ENCODE data around the gene MYO1D. TPM values are rescaled to one million over a fixed set of nuclear protein-coding genes. Genes with fewer than 3 reads are reported as not detected.

The MYO1D gene
- total RNA-seq, 1 donor = 94.0 TPM

DNA sequence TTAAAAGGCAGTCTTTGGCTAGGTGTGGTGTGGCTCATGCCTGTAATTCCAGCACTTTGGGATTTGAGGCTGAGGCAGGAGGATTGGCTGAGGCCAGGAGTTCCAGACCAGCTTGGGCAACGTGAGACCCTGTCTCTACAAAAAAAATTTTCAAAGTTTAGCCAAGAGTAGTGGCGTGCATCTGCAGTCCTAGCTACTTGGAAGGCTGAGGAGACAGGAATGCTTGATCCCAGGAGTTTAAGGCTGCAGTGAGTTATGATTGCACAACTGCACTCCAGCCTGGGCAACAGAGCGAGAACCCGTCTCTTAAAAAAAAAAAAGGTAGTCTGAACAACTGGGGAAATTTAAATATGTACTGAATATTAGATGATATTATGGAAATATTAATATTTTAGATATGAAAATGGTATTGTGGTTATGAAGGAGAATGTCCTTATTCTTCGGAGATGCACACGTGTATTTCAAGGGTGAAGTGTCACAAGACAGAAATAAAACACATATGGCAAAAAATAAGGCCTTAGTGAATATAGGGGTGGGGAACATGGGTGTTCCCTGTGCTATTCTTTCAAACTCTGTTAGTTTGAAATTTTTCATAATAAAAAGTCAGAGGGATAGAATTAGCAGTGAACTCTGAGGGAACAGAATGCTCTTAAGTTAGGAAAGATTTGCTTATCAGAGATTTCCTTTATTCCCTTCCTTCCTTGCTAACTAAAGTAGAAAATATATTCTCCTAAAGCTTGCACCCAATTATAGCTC lies 245.4 kb downstream of the MYO1D start:
- no peak for DNase-seq (ENCODE audit: low read depth)
- TF ChIP-seq, protein P1, sequence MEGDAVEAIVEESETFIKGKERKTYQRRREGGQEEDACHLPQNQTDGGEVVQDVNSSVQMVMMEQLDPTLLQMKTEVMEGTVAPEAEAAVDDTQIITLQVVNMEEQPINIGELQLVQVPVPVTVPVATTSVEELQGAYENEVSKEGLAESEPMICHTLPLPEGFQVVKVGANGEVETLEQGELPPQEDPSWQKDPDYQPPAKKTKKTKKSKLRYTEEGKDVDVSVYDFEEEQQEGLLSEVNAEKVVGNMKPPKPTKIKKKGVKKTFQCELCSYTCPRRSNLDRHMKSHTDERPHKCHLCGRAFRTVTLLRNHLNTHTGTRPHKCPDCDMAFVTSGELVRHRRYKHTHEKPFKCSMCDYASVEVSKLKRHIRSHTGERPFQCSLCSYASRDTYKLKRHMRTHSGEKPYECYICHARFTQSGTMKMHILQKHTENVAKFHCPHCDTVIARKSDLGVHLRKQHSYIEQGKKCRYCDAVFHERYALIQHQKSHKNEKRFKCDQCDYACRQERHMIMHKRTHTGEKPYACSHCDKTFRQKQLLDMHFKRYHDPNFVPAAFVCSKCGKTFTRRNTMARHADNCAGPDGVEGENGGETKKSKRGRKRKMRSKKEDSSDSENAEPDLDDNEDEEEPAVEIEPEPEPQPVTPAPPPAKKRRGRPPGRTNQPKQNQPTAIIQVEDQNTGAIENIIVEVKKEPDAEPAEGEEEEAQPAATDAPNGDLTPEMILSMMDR (IDR thresholded peaks at IDR 0.05; ENCODE audit: insufficient read depth, low read length) = no peak

DNA sequence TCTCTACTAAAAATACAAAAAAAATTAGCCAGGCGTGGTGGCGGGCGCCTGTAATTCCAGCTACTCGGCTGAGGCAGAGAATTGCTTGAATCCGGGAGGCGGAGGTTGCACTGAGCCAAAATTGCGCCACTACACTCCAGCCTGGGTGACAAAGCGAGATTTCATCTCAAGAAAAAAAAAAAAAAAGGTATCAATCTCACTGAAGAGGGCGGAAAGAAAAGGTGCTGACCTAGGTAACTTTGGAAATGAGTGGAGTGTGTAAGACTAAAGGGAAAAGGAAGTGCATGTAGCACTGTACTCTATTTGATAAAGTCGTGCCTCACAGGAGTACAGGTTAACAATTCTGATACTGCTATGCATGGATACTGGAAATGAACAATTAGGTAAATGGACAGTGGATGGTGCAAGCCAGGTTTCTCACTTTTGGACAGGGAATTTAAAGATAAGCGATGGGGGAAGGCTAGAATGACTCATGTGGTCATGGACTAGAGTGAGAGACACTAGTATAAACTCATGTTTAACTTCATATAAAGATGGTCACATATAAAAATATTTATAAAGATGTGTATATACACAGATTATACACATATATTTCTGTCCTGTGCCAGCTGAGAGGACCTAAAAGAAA lies 247.2 kb downstream of the MYO1D start:
- TF ChIP-seq, protein P1 (IDR thresholded peaks at IDR 0.05; ENCODE audit: insufficient read depth, low read length) = no peak
- H3K4me3 ChIP-seq (ENCODE audit: low read depth, low read length) = no peak overlapping the region
- DNase-seq (ENCODE audit: low read depth) = no peak

More for the DNA sequence above, 245.4 kb downstream of the MYO1D start:
- no peak overlapping the region for H3K4me3 ChIP-seq (ENCODE audit: low read depth, low read length)

GRCh38 chr17:32628271-32629044 lies 248.5 kb downstream of the MYO1D start:
- H3K4me3 ChIP-seq (ENCODE audit: low read depth, low read length) = no peak overlapping the region
- TF ChIP-seq, protein P1 (IDR thresholded peaks at IDR 0.05; ENCODE audit: insufficient read depth, low read length) = no peak
- DNase-seq (ENCODE audit: low read depth) = no peak

DNA sequence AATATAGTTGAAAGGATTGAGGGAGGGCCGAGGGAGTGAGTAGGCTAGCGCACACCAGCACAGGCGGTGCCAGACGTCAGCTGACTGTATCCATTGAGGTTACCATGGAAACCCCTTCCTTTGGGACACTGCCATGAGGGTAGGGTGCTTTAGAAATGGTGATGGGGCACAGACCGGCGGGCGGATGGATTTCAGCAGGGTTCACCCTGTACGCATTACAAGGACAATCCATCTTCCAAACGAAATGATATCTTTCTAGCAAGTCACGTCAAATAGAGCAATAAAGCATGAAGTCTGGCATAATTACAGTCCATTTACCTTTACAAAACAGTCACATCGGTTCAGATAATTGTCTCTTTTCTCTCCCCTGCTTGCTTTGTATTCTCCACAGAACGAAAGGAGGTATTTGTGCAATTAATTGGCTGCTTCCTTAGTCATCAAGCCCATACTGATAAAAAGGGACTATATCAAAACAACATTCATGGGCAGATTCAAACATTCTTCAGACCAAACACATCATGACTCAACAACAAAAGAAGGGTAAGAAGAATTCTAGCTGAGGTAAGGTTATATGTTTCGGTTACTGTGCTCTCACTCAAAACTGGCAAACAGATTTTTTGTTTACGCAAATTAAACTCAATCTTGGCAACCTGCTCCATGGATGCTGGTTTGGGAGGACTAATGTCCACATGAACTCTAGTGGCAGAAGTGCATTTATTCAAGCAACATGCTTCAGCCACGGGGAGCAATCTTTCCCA lies 249.5 kb downstream of the MYO1D start:
- TF ChIP-seq, protein P1 (IDR thresholded peaks at IDR 0.05; ENCODE audit: insufficient read depth, low read length) = no peak
- no peak overlapping the region for H3K4me3 ChIP-seq (ENCODE audit: low read depth, low read length)
- peak; percentile 6 for DNase-seq (ENCODE audit: low read depth)

GRCh38 chr17:32626379-32626791 lies 250.5 kb downstream of the MYO1D start:
- TF ChIP-seq, protein P1 (IDR thresholded peaks at IDR 0.05; ENCODE audit: insufficient read depth, low read length) = no peak
- no peak overlapping the region for H3K4me3 ChIP-seq (ENCODE audit: low read depth, low read length)
- DNase-seq (ENCODE audit: low read depth) = no peak

- no peak overlapping the region for H3K4me3 ChIP-seq (ENCODE audit: low read depth, low read length)
- TF ChIP-seq, protein P1 (IDR thresholded peaks at IDR 0.05; ENCODE audit: insufficient read depth, low read length) = no peak
- no peak for DNase-seq (ENCODE audit: low read depth)
Observed at GRCh38 chr17:32625971-32626370, 251.0 kb downstream of the MYO1D start.
